Measurements from ENCODE around the gene FAU. TPM values are rescaled to one million over a fixed set of nuclear protein-coding genes. Genes with fewer than 3 reads are reported as not detected.

FAU gene
- total RNA-seq, 6 donors from 2014 or later, result 405 to 1,014 (median 590) TPM

GRCh38 chr11:65111159-65111743 is 10.7 kb downstream of the FAU start:
- DNase-seq, result no peak
- Histone ChIP-seq H3K36me3 (peaks cover 8 to 34% (median 25%) of the 10 kb centered on the region in 4 donors), H3K4me3 (peak overlapping the region in 3 of 4 donors; percentile 55 to 73 (median 68)), H3K27me3 (no peaks in the 10 kb centered on the region), H3K4me1 (peaks cover 35 to 63% (median 51%) of the 10 kb centered on the region in 4 donors), H3K9me3 (no peaks in the 10 kb centered on the region), H3K27ac (peak overlapping the region in 2 of 4 donors; percentile 77 to 82)
- 65 to 69% methylated on average over 19 to 27 of the region's 31 CpGs for WGBS, 2 donors
- no peak for TF ChIP-seq CTCF (IDR thresholded peaks at IDR 0.05)
- no peak for TF ChIP-seq POLR2AphosphoS5 (IDR thresholded peaks at IDR 0.05)
- TF ChIP-seq EP300 (IDR thresholded peaks at IDR 0.05), result no peak
- TF ChIP-seq POLR2A (IDR thresholded peaks at IDR 0.05), result no peak
- ATAC-seq (ENCODE audit: low FRiP score in 2 of 2), result no peak

- Histone ChIP-seq H3K9me3 (no peaks in the 10 kb centered on the region), H3K4me3 (no peak overlapping the region), H3K36me3 (peaks cover 8 to 30% (median 25%) of the 10 kb centered on the region in 4 donors), H3K4me1 (peaks cover 29 to 54% (median 44%) of the 10 kb centered on the region in 4 donors), H3K27ac (peak overlapping the region in 3 of 4 donors; percentile 6 to 77 (median 55)), H3K27me3 (no peaks in the 10 kb centered on the region)
- TF ChIP-seq POLR2AphosphoS5 (IDR thresholded peaks at IDR 0.05) (no peak), CTCF (IDR thresholded peaks at IDR 0.05) (peak; percentile 97 to 99 (median 98)), POLR2A (IDR thresholded peaks at IDR 0.05) (no peak), EP300 (IDR thresholded peaks at IDR 0.05) (no peak)
- WGBS, 2 donors, result 9% methylated on average over 18 of the region's 18 CpGs; no CpG with 5 or more reads in 1 of the 2 donors
- DNase-seq (peak; percentile 78 to 88), ATAC-seq (ENCODE audit: low FRiP score in 2 of 2) (peak; percentile 82 to 85)
These were observed 11.5 kb downstream of the FAU start for GRCh38 chr11:65110354-65110861.

- peak overlapping the region in 2 of 4 donors; percentile 52 to 55 for H3K27ac ChIP-seq
- no peaks in the 10 kb centered on the region for H3K27me3 ChIP-seq
- no peak for TF ChIP-seq POLR2AphosphoS5 (IDR thresholded peaks at IDR 0.05)
- TF ChIP-seq CTCF (IDR thresholded peaks at IDR 0.05), result no peak
- 90 to 91% methylated on average over 20 to 36 of the region's 36 CpGs for WGBS, 2 donors
- peaks cover 8 to 31% (median 23%) of the 10 kb centered on the region in 4 donors for H3K36me3 ChIP-seq
- no peaks in the 10 kb centered on the region for H3K9me3 ChIP-seq
- DNase-seq (peak in 1 of 2 donors; percentile 84), ATAC-seq (ENCODE audit: low FRiP score in 2 of 2) (no peak)
- H3K4me1 ChIP-seq, result peaks cover 31 to 57% (median 44%) of the 10 kb centered on the region in 4 donors
- H3K4me3 ChIP-seq, result no peak overlapping the region
These were observed 12.4 kb downstream of the FAU start for GRCh38 chr11:65109231-65110198.

GRCh38 chr11:65108469-65109123 is 13.3 kb downstream of the FAU start:
- peaks cover 8 to 31% (median 23%) of the 10 kb centered on the region in 4 donors for H3K36me3 ChIP-seq
- DNase-seq, result peak; percentile 80 to 85
- WGBS, 2 donors, result 89 to 91% methylated on average over 11 to 38 of the region's 38 CpGs
- no peaks in the 10 kb centered on the region for H3K27me3 ChIP-seq
- H3K4me3 ChIP-seq, result no peak overlapping the region
- peaks cover 37 to 59% (median 46%) of the 10 kb centered on the region in 4 donors for H3K4me1 ChIP-seq
- TF ChIP-seq POLR2AphosphoS5 (IDR thresholded peaks at IDR 0.05), result no peak
- peak in 1 of 4 donors; percentile 5 for TF ChIP-seq POLR2A (IDR thresholded peaks at IDR 0.05)
- TF ChIP-seq EP300 (IDR thresholded peaks at IDR 0.05), result no peak
- no peak for TF ChIP-seq CTCF (IDR thresholded peaks at IDR 0.05)
- no peaks in the 10 kb centered on the region for H3K9me3 ChIP-seq
- peak overlapping the region in 2 of 4 donors; percentile 35 to 47 for H3K27ac ChIP-seq
- ATAC-seq (ENCODE audit: low FRiP score in 2 of 2), result no peak

All from upper lobe of left lung (tissue), 6 donors.